ENCODE results near the gene CTIF. TPM values are rescaled to one million over a fixed set of nuclear protein-coding genes. Genes with fewer than 3 reads are reported as not detected.

Gene CTIF
- total RNA-seq, 2 experiments from 2014 or later = 5.7 to 5.9 TPM

GRCh38 chr18:48612511-48612910 lies 73.7 kb downstream of the CTIF start:
- ATAC-seq = no peak
- H3K27ac Mint-ChIP-seq = no peak overlapping the region
- no peaks in the 10 kb centered on the region for H3K9me3 Mint-ChIP-seq (ENCODE audit: low read depth)
- H3K27me3 Mint-ChIP-seq = no peaks in the 10 kb centered on the region
- no peak for DNase-seq
- CTCF ChIA-PET = no interaction called here
- H3K36me3 Mint-ChIP-seq = no peaks in the 10 kb centered on the region
- no peak overlapping the region for H3K4me3 Mint-ChIP-seq
- no peaks in the 10 kb centered on the region for H3K4me1 Mint-ChIP-seq

GRCh38 chr18:48612917-48613316 lies 74.1 kb downstream of the CTIF start:
- Mint-ChIP-seq H3K36me3 (no peaks in the 10 kb centered on the region), H3K27me3 (no peaks in the 10 kb centered on the region), H3K4me3 (no peak overlapping the region), H3K4me1 (no peaks in the 10 kb centered on the region), H3K27ac (no peak overlapping the region), H3K9me3 (ENCODE audit: low read depth) (no peaks in the 10 kb centered on the region)
- ATAC-seq (no peak), DNase-seq (no peak)
- CTCF ChIA-PET = no interaction called here

GRCh38 chr18:48613589-48614404 lies 75.0 kb downstream of the CTIF start:
- no peaks in the 10 kb centered on the region for H3K4me1 Mint-ChIP-seq
- no peaks in the 10 kb centered on the region for H3K27me3 Mint-ChIP-seq
- DNase-seq = no peak
- H3K36me3 Mint-ChIP-seq = no peaks in the 10 kb centered on the region
- H3K4me3 Mint-ChIP-seq = no peak overlapping the region
- H3K27ac Mint-ChIP-seq = no peak overlapping the region
- ATAC-seq = no peak
- no peaks in the 10 kb centered on the region for H3K9me3 Mint-ChIP-seq (ENCODE audit: low read depth)
- CTCF ChIA-PET = no interaction called here

- H3K27me3 Mint-ChIP-seq = no peaks in the 10 kb centered on the region
- H3K4me1 Mint-ChIP-seq = peaks cover 4% of the 10 kb centered on the region
- H3K27ac Mint-ChIP-seq = no peak overlapping the region
- DNase-seq (no peak), ATAC-seq (no peak)
- CTCF ChIA-PET = no interaction called here
- no peak overlapping the region for H3K4me3 Mint-ChIP-seq
- no peaks in the 10 kb centered on the region for H3K9me3 Mint-ChIP-seq (ENCODE audit: low read depth)
- H3K36me3 Mint-ChIP-seq = no peaks in the 10 kb centered on the region
These were observed 77.0 kb downstream of the CTIF start for GRCh38 chr18:48615566-48616401.

- DNase-seq = no peak
- peaks cover 4% of the 10 kb centered on the region for H3K4me1 Mint-ChIP-seq
- no peaks in the 10 kb centered on the region for H3K27me3 Mint-ChIP-seq
- no peak overlapping the region for H3K27ac Mint-ChIP-seq
- no peak overlapping the region for H3K4me3 Mint-ChIP-seq
- H3K36me3 Mint-ChIP-seq = no peaks in the 10 kb centered on the region
- H3K9me3 Mint-ChIP-seq (ENCODE audit: low read depth) = no peaks in the 10 kb centered on the region
- no peak for ATAC-seq
- CTCF ChIA-PET = no interaction called here
These were observed 77.8 kb downstream of the CTIF start for GRCh38 chr18:48616484-48617255.

- no peaks in the 10 kb centered on the region for H3K27me3 Mint-ChIP-seq
- H3K4me3 Mint-ChIP-seq = no peak overlapping the region
- ATAC-seq = no peak
- H3K4me1 Mint-ChIP-seq = peaks cover 4% of the 10 kb centered on the region
- CTCF ChIA-PET = no interaction called here
- no peak overlapping the region for H3K27ac Mint-ChIP-seq
- no peak for DNase-seq
- no peaks in the 10 kb centered on the region for H3K36me3 Mint-ChIP-seq
- no peaks in the 10 kb centered on the region for H3K9me3 Mint-ChIP-seq (ENCODE audit: low read depth)
These were observed 79.1 kb downstream of the CTIF start for GRCh38 chr18:48617844-48618497.

- Mint-ChIP-seq H3K4me3 (no peak overlapping the region), H3K36me3 (no peaks in the 10 kb centered on the region), H3K9me3 (ENCODE audit: low read depth) (no peaks in the 10 kb centered on the region), H3K27me3 (no peaks in the 10 kb centered on the region), H3K27ac (no peak overlapping the region), H3K4me1 (peaks cover 4% of the 10 kb centered on the region)
- ATAC-seq (no peak), DNase-seq (no peak)
- CTCF ChIA-PET = no interaction called here
These were observed 80.2 kb downstream of the CTIF start for GRCh38 chr18:48619016-48619415.

- Mint-ChIP-seq H3K27me3 (no peaks in the 10 kb centered on the region), H3K27ac (no peak overlapping the region), H3K9me3 (ENCODE audit: low read depth) (no peaks in the 10 kb centered on the region), H3K4me1 (peaks cover 4% of the 10 kb centered on the region), H3K36me3 (no peaks in the 10 kb centered on the region), H3K4me3 (no peak overlapping the region)
- CTCF ChIA-PET = no interaction called here
- ATAC-seq = no peak
- DNase-seq = no peak
These were observed 80.7 kb downstream of the CTIF start for GRCh38 chr18:48619501-48619900.

- DNase-seq (no peak), ATAC-seq (no peak)
- Mint-ChIP-seq H3K4me1 (peaks cover 4% of the 10 kb centered on the region), H3K27ac (no peak overlapping the region), H3K4me3 (no peak overlapping the region), H3K27me3 (no peaks in the 10 kb centered on the region), H3K9me3 (ENCODE audit: low read depth) (no peaks in the 10 kb centered on the region), H3K36me3 (no peaks in the 10 kb centered on the region)
- CTCF ChIA-PET = no interaction called here
These were observed 81.2 kb downstream of the CTIF start for GRCh38 chr18:48620071-48620470.

GRCh38 chr18:48621240-48621639 lies 82.4 kb downstream of the CTIF start:
- no peak overlapping the region for H3K4me3 Mint-ChIP-seq
- H3K4me1 Mint-ChIP-seq = peaks cover 4% of the 10 kb centered on the region
- CTCF ChIA-PET = no interaction called here
- no peak overlapping the region for H3K27ac Mint-ChIP-seq
- DNase-seq (no peak), ATAC-seq (no peak)
- H3K36me3 Mint-ChIP-seq = no peaks in the 10 kb centered on the region
- no peaks in the 10 kb centered on the region for H3K9me3 Mint-ChIP-seq (ENCODE audit: low read depth)
- no peaks in the 10 kb centered on the region for H3K27me3 Mint-ChIP-seq

GRCh38 chr18:48621815-48622555 lies 83.2 kb downstream of the CTIF start:
- no peak for ATAC-seq
- no peaks in the 10 kb centered on the region for H3K36me3 Mint-ChIP-seq
- no peak for DNase-seq
- no peak overlapping the region for H3K4me3 Mint-ChIP-seq
- H3K27ac Mint-ChIP-seq = no peak overlapping the region
- CTCF ChIA-PET = interaction anchor here (0.5 kb wide), 1 partner anchor 18 kb away, joined by 4 read pairs; no protein-coding TSS in a partner anchor
- no peaks in the 10 kb centered on the region for H3K27me3 Mint-ChIP-seq
- H3K9me3 Mint-ChIP-seq (ENCODE audit: low read depth) = no peaks in the 10 kb centered on the region
- H3K4me1 Mint-ChIP-seq = peaks cover 4% of the 10 kb centered on the region

GRCh38 chr18:48622911-48623431 lies 84.1 kb downstream of the CTIF start:
- no peaks in the 10 kb centered on the region for H3K36me3 Mint-ChIP-seq

More at GRCh38 chr18:48622911-48623431, 84.1 kb downstream of the CTIF start:
- Mint-ChIP-seq H3K9me3 (ENCODE audit: low read depth) (no peaks in the 10 kb centered on the region), H3K27me3 (no peaks in the 10 kb centered on the region), H3K4me1 (peaks cover 4% of the 10 kb centered on the region), H3K4me3 (no peak overlapping the region), H3K27ac (no peak overlapping the region)
- ATAC-seq (no peak), DNase-seq (no peak)
- CTCF ChIA-PET = no interaction called here
